ENCODE results near the gene MYO7A.

Gene MYO7A

DNA sequence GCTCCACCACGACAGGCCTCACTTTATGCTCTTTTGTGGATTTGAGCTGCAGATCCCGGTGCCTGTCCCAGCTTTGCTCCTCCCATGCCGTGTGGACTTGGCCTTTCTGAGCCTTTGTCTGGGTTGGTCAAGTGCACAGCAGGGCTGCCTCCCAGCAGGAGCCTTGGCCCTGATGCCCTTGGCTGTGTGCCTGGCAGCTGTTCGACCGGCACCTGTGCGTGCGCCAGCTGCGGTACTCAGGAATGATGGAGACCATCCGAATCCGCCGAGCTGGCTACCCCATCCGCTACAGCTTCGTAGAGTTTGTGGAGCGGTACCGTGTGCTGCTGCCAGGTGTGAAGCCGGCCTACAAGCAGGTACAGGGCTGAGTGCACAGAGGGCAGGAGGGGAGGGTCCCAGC, 46.5 kb downstream of the MYO7A start:
- no peak overlapping the region for H3K9ac ChIP-seq
- no peaks in the 10 kb centered on the region for H3K27me3 ChIP-seq (ENCODE audit: control insufficient read depth, insufficient read depth, low read length)
- H2AFZ ChIP-seq: no peak overlapping the region
- H3K79me2 ChIP-seq: no peaks in the 10 kb centered on the region
- H3K4me2 ChIP-seq (ENCODE audit: low read length): no peak overlapping the region
- H3K27ac ChIP-seq: no peak overlapping the region
- no peaks in the 10 kb centered on the region for H3K36me3 ChIP-seq (ENCODE audit: control insufficient read depth, insufficient read depth, low read length)
- TF ChIP-seq, protein P1, sequence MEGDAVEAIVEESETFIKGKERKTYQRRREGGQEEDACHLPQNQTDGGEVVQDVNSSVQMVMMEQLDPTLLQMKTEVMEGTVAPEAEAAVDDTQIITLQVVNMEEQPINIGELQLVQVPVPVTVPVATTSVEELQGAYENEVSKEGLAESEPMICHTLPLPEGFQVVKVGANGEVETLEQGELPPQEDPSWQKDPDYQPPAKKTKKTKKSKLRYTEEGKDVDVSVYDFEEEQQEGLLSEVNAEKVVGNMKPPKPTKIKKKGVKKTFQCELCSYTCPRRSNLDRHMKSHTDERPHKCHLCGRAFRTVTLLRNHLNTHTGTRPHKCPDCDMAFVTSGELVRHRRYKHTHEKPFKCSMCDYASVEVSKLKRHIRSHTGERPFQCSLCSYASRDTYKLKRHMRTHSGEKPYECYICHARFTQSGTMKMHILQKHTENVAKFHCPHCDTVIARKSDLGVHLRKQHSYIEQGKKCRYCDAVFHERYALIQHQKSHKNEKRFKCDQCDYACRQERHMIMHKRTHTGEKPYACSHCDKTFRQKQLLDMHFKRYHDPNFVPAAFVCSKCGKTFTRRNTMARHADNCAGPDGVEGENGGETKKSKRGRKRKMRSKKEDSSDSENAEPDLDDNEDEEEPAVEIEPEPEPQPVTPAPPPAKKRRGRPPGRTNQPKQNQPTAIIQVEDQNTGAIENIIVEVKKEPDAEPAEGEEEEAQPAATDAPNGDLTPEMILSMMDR (IDR thresholded peaks at IDR 0.05): no peak
- no peaks in the 10 kb centered on the region for H3K9me3 ChIP-seq (ENCODE audit: control insufficient read depth, low read length)
- no peaks in the 10 kb centered on the region for H3K4me1 ChIP-seq
- H3K4me3 ChIP-seq (ENCODE audit: low read depth, low read length): no peak overlapping the region

DNA sequence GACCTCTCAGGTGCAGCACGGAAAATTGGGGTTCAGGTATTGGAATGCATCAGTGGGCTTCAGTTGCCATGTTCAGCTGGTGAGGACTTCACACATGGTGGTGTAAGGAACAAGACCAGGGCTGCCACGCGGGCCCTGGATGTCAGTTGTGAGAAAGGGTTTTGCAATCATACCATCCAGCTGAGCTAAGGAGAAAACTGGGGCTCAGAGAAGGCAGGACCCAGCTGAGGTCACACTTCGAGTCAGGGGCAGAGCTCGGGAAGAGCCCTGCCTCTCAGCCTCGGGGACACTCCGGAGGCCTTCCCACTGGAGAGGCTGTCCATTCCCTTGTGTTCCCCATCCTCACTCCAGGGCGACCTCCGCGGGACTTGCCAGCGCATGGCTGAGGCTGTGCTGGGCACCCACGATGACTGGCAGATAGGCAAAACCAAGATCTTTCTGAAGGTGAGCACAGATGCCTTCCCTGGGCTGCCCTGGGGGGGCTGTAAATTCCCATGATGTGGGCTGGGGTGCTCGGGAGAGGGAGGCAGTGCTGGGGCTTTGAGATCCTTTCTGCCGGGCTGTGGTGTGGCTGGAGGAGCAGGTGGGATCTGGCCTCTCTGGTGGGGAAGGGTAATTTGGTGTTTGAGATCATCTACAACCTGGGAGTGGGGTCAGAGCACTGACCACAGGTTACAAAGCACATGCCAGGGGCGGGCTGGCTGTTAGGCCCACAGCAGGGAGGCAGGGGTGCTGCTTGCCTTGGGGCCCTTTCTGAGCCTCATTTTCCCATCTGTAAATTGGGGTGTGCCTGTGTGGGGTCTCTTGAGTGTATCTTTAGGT, 47.2 kb downstream of the MYO7A start:
- TF ChIP-seq, protein P1 (IDR thresholded peaks at IDR 0.05): no peak
- Histone ChIP-seq H3K9ac (no peak overlapping the region), H2AFZ (no peak overlapping the region), H3K4me1 (no peaks in the 10 kb centered on the region), H3K36me3 (ENCODE audit: control insufficient read depth, insufficient read depth, low read length) (no peaks in the 10 kb centered on the region), H3K4me2 (ENCODE audit: low read length) (no peak overlapping the region), H3K27me3 (ENCODE audit: control insufficient read depth, insufficient read depth, low read length) (no peaks in the 10 kb centered on the region), H3K27ac (no peak overlapping the region), H3K4me3 (ENCODE audit: low read depth, low read length) (no peak overlapping the region), H3K79me2 (no peaks in the 10 kb centered on the region), H3K9me3 (ENCODE audit: control insufficient read depth, low read length) (no peaks in the 10 kb centered on the region)

DNA sequence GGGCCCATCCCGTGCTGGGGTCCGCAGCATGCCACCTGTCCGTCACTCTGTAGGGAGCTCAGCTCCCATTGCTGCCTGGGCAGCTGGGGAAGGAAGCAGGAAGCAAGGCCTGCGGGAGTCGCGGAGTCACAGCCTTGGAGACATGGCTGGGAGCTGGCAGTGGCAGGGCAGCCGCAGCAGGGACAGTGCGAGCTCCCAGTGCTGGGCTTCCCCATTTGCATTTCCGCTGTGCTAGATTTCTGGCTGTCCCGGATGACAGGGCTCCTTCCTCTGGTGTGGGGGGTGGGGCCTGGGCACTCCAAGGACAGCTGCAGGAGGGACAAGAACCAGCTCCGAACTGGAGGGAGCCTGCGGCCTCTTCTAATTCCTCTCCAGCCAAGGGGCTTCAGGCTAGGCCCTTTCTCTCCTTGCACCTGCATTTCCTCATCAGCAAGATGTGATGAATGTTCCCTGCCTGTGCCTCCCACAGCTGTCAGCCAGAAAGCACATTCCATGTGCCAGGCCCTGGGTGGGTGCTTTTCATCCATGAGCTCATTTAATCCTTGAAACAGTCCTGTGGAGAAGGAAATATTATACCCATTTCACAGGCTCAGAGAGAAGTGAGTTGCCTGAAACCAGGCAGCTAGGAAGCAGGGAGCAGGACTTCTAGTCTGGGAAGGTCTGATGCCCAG, 48.0 kb downstream of the MYO7A start:
- H3K4me2 ChIP-seq (ENCODE audit: low read length): no peak overlapping the region
- no peaks in the 10 kb centered on the region for H3K36me3 ChIP-seq (ENCODE audit: control insufficient read depth, insufficient read depth, low read length)
- no peaks in the 10 kb centered on the region for H3K4me1 ChIP-seq
- no peaks in the 10 kb centered on the region for H3K27me3 ChIP-seq (ENCODE audit: control insufficient read depth, insufficient read depth, low read length)
- no peaks in the 10 kb centered on the region for H3K79me2 ChIP-seq
- no peaks in the 10 kb centered on the region for H3K9me3 ChIP-seq (ENCODE audit: control insufficient read depth, low read length)
- H2AFZ ChIP-seq: no peak overlapping the region
- TF ChIP-seq, protein P1 (IDR thresholded peaks at IDR 0.05): no peak
- H3K27ac ChIP-seq: no peak overlapping the region
- no peak overlapping the region for H3K4me3 ChIP-seq (ENCODE audit: low read depth, low read length)
- H3K9ac ChIP-seq: no peak overlapping the region

DNA sequence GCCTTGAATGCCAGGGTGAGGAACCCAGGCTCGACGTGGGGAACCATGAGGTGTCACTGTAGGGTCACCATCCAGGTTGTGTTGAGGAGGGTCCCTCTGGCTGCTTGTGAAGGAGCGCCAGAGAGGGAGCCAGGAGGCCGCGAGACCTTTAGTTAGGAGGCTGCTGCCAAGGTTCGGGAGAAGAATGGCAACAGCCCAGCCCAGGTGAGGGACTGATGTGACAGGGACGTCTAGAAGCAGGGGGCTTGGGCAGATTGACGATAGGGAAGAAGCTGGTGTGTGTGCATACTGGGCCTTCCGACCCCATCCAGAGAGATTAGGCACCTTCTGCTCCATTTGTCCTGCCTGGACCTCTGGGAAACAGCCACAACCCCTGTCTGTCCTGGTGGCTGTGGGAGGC, 49.0 kb downstream of the MYO7A start:
- Histone ChIP-seq H3K9me3 (ENCODE audit: control insufficient read depth, low read length) (no peaks in the 10 kb centered on the region), H3K79me2 (no peaks in the 10 kb centered on the region), H3K9ac (no peak overlapping the region), H3K36me3 (ENCODE audit: control insufficient read depth, insufficient read depth, low read length) (no peaks in the 10 kb centered on the region), H3K27ac (no peak overlapping the region), H3K4me3 (ENCODE audit: low read depth, low read length) (no peak overlapping the region), H3K27me3 (ENCODE audit: control insufficient read depth, insufficient read depth, low read length) (no peaks in the 10 kb centered on the region), H3K4me1 (no peaks in the 10 kb centered on the region), H3K4me2 (ENCODE audit: low read length) (no peak overlapping the region), H2AFZ (no peak overlapping the region)
- TF ChIP-seq, protein P1 (IDR thresholded peaks at IDR 0.05): no peak

Data from parathyroid adenoma (tissue), 2 donors.